Activated naive CD4-positive, alpha-beta T cell treated with Interleukin-2 at 50 U/mL for 16 hours (primary cell): ENCODE data around the gene NELL2.

Source experiments
- DNase-seq: peaks from one replicate; pipeline ENCODE4 v3.0.0-alpha.2; 2020

The NELL2 gene

DNA sequence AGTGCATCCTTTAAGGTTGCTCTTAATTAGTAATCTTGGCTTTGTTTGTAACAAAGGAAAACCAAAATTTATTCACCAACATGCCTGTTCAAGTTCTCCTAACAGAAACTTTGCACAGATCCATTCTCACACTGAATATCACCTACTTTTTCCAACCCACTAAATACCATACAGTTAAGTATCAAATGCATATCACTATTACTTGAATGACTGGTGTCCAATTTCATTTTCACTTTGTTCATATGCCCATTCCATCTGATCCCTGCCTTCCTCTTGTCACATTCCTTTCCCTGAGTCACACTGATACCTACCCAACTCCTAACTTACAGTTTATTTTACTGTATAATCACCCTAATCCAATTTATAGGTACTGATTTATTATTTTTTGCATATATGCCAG lies 286.4 kb downstream of the NELL2 start:
- DNase-seq: no peak

DNA sequence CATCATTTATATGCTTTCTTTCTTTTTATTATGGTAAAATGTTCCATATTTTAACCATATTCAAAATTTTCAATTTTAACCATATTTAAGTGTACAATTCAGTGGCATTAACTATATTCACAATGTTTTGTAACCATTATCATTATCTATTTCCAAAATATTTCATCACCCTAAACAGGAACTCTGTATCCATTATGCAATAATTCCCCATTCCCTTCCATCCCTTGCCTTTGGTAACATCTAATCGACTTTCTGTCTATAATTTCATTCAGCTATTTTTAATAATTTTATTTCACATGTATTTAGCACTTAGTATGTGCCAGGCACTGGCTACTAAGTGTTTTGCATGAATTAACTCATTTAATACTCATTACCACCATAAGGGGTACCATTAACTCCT lies 287.5 kb downstream of the NELL2 start:
- no peak for DNase-seq

DNA sequence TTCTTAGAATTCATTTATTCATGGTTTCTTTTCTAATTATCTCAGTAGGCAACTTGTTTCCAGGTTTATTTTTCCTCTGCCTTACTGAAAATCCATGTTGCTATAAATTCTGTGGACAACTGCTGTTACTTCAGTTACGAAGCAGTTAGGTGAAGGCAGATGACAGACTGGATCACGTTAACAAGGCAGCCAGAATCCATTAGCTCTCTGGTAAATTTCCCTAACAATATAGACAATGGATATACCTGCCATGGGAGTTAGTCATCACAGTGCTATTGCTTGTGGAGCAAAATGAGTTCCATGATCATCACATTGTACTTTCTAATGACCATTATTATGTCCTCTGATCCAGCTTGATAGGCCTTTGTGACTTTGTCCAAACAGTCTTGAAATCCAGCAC lies 291.5 kb downstream of the NELL2 start:
- DNase-seq: no peak

DNA sequence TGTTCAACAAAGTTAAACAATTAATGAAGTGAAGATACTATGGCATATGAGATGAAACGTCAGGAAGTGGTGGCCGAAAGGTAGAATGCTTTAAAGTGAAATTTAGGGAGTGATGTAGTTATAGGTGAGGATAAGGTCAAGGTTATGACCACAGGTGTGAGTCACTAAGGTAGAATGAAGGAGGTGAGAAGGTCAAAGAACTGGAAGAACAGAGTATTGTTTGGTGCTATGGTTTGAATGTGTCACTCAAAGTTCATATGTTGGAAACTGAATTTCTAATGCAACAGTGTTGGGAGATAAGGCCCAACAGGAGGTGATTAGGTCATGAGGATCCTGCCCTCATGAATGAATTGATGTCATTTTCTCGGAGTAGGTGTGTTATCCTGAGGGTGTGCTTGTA lies 293.6 kb downstream of the NELL2 start:
- DNase-seq: no peak

DNA sequence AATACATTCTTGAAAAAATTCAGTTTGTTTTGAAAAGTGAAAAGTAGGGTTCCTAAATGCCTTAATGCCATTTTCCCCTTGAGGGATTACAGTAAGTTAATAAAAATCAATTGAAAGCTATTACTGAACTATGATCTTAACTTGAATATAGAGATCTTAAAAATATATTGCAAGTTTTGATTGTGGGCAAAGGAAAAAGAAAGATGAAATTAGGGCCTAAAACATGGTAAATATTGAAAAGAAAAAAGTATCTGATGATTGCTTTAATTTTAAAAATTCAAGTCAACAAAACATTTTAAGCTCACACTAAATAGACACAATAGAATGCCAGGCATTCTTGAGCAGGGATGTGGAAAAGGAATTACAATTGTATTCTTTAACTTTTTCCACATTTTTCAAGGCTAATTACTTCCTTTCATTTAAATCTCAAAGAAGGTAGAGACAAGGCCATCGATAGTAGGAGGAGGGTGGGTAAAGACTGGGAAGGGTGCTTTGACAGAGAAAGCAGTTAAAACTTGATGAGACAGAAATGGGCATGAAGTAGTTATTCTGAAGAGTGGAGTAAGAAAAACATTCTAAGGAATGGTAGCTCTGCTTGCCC lies 294.4 kb downstream of the NELL2 start:
- no peak for DNase-seq

DNA sequence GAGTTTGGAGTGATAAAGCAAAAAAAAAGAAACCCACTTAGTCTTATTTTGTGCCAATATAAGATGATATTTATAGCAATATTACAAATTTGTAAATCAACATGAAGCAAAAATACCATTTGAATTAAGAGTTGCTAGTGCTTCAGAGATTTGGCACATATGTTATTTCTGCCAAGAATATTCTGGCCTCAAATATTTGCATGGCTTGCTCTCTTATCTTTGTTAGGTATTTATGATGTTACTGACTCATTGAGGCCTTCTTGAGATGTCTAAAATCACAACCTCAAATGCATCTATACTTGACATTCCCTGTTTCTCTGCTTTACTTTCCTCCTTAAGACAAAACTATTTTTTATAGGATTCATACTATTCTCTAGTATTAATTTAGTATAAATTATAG lies 301.5 kb downstream of the NELL2 start:
- no peak for DNase-seq

DNA sequence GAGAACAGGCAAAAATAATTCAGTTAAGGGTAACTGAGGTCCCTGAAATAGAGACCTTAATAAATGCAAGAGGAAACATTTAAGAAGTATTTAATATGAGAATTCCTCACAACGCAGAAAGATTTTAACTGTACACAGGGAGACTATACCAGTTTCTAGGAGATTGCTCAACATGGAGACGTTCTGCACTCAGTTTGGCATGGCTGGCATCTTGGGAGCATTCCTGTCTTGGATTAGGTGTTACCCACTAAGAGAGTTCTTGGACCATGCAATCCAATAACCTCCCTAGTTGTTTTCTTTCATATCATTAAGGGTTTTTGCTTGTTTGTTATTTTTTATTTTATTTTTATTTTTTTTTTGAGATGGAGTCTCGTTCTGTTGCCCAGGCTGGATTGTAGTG lies 302.4 kb downstream of the NELL2 start:
- DNase-seq: no peak

DNA sequence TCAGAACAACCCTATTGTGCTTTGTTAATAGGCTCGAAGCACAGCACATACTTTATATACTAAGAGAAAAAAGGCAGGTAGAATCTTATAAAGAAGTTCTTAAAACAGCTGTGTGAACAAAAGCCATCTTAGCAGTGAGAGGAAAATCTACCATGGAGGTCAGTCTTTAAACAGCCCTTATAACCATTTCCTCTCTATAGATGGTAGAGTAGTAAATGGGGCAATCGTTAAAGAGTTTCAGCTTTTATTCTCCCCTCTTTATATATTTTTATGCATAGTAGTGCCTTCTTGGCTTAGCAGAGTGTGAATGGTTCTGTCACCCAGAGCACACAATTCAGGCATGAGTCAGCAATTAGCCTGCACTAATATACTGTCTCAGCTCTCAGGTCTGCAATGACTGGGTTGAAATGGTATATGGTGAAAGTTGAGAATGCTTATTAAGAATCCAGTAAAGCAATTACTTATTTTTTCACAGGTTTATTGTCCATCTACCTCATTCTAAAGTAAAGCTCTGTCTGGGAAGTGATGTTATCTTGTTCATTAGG lies 305.0 kb downstream of the NELL2 start:
- DNase-seq: no peak

DNA sequence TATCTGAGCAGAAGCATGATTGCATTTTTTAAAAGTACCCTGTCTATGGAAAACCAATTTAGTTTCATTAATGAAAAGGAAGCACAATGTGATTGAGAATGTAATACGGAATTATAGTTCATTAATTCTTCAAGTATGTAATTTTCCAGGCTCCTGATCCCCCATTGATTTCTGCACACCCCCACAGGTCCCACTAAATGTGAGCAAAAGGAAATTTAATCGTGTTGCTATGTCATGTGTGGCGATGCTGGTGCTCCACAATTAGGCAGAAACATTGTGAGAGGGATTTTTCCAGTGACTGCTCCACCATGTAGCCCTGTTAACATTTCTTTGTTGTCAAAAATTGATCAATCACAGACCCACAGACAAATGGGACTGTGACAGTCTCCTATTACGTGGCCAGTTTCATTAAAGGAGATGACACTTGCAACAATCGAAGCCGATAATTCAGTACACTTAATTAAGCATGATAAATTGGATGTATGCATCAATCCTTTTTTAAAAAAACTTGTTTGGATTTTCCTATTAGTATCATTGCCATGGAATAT lies 306.0 kb downstream of the NELL2 start:
- DNase-seq: no peak

DNA sequence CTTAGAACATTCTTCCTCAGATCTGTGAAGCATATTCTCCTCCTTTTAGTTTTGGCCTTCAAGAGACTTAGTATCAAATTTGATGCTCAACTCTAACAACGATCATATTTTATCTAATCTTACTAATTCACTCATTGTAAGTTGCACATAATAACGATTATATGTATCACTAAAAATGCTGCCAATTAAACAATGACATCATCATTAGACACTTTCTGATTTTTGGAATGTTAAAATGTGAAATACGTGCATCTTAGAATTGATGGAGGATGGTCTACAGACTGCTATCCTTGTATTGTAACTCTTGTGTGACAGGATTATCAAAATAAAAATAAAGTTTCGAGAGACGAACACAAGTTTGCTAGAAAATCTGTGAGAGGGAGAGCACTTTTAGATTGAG lies 311.0 kb downstream of the NELL2 start:
- no peak for DNase-seq

DNA sequence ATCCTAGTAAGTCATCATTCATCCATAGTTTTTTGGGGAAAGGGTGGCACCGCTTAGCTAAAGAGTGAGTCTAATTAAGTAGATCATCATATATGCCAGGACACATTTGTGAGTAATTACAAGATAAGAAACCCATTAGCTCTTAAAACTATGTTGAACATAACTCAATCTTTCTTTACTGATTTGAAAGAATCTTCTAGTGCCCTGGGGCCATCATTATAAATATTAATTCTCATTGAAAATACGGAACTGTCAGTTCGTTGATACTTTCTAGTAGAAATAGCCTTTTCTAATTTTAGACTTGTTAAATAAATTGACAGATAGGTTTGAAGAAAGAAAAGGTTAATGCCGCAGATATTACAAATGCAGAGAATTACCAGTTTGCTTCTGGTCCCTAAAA lies 312.6 kb downstream of the NELL2 start:
- DNase-seq: no peak

DNA sequence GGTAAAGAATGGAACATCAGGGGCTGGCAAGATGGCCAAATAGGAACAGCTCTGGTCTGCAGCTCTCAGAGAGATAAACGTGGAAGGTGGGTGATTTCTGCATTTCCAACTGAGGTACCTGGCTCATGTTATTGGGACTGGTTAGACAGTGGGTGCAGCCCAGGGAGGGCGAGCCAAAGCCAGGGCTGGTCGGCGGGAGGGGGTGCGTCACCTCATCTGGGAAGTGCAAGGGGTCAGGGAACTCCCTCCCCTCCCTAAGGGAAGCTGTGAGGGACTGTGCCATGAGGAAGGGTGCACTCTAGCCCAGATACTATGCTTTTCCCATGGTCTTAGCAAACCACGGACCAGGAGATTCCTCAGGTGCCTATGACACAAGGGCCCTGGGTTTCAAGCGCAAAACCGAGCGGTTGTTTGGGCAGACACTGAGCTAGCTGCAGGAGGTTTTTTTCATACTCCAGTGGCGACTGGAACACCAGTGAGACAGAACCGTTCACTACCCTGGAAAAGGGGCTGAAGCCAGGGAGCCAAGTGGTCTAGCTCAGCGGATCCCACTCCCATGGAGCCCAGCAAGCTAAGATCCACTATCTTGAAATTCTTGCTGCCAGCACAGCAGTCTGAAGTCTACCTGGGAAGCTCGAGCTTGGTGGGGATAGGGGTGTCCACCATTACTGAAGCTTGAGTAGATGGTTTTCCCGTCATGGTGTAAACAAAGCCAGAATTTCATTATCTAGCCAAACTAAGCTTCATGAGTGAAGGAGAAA lies 317.6 kb downstream of the NELL2 start:
- no peak for DNase-seq

DNA sequence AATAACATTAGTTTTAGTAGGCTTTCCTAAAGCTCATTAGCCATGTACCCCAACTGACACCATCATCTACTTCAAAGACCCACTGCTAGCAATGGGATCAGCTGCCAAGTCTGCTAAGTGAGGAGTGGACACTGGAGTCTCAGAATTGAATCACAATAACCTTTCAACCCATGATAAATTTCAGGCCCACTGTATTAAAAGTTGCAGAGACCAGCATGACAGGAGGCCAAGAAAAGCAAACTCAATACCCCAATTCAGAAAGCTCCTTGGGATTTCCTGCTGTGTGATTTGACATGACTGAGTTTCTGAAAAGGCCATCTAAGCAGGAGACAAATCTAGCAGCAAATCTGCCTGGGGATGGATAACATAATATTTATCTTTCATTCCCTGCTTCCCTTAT lies 320.7 kb downstream of the NELL2 start:
- no peak for DNase-seq

DNA sequence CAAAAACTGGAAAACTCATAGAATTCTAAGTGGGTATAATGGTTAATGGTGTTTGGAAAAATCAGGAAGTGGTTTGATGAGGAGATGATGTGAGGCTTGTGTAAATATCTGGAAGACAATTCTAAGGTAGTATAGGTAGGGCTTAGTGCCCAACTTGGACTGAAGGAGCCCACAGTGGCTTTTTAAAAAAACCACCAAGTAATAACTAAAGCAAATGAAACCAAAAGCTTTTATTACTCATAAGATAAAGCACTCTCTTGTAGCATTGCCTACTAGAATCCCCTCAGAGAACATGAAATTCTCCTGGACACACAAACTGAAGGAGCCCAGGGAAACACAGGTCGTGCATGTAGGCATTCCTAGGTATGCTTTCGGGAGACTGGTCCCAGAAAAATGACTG lies 324.5 kb downstream of the NELL2 start:
- DNase-seq: no peak

DNA sequence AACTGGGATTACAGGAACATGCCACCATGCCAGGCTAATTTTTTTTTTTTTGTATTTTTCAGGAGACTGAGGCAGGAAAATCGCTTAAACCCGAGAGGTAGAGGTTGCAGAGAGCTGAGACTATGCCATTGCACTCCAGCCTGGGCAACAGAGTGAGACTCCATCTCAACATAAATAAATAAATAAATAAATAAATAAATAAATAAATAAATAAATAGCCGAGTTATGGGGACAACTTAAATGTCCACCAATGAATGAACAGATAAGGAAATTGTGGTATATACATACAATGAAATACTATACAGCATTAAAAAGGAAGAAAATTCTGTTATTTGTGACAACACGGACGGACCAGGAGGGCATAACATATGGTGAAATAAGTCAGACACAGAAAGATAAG lies 325.7 kb downstream of the NELL2 start:
- DNase-seq: no peak

DNA sequence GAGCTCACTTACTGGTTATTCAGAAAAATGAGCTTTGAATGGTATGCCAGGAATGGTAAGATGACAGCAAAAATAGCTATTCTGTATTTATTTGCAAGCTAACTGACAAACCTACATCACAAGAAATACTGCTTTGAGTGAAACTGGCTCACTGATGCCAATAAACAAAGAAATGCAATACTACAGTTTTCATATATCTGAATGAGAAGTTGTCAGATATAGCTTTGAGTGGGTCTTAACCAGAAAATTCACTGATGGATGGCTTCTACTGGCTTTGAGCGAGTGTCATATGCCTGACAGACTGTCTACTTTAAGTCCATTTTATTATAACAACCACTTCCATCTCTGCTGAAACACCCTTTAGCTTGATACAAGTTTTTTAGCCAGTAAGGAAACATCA lies 330.1 kb downstream of the NELL2 start:
- no peak for DNase-seq

DNA sequence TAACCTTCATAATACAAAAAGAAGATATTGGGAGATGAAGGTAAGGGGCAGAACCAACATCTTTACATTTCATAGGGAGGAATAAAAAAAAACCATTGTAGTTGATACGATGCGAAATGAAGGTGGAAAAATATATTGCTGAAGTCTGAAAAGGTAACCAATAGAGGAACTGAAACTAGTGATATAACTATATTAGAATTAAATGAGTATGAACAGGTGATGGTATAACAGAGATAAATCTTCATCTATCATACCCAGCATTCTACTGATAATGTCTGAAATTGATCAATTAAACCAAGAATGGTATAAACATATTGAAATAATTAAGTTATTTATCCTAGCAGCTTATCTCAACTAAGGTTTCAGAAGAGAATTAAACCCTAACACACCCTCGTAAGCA lies 332.1 kb downstream of the NELL2 start:
- no peak for DNase-seq

DNA sequence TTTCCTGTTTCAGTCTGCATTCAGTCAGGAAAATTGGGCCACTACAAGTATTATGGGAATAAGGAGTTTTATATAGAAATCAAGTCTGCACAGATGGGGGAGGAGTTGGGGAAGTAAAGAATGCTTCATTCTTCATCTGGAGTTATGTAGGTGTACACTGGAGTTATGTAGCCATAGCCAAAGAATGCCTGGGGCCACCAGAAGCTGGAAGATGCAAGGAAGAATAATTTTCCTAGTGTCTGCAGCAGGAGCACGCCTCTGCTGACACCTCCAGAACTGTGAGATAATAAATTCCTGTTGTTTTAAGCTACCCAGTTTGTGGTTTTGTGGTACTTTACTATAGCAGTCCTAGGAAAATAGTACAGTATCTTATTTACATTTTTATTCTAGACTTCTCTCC lies 333.4 kb downstream of the NELL2 start:
- no peak for DNase-seq

DNA sequence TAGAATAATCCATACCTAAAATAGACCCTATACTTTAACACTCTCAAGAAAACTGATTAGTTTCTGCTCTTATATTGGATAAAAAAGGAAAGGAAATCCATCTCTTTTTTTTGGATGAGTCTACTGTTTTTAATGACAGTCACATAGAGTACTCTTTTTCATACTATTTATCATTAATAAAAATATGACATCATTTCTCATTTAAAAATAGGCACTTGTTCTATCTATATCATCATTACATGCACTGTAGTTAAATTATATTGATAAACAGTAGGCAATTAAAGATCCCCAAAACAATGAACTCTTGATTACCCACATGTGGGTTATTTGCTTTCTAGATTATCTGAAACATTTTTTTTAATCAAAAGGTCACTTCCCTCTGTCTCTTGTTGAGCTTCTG lies 338.8 kb downstream of the NELL2 start:
- no peak for DNase-seq

DNA sequence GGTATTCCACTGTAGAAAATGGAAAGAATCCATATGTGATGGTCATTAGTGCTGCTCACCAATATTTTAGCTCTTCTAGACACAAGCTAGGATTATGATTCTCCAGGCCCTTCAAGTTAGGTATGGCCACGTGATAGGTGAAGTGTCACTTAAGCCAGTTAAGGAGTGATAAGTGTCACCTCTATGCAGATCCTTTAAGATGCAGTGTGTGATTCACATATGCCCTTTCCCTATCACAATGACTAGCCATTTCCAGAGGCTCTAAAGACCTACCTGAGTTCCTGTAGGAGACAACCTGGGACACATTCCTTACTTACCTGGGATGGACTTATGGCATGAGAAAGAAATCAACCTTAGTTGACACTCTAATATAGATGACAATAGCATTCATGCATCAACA lies 343.2 kb downstream of the NELL2 start:
- no peak for DNase-seq

DNA sequence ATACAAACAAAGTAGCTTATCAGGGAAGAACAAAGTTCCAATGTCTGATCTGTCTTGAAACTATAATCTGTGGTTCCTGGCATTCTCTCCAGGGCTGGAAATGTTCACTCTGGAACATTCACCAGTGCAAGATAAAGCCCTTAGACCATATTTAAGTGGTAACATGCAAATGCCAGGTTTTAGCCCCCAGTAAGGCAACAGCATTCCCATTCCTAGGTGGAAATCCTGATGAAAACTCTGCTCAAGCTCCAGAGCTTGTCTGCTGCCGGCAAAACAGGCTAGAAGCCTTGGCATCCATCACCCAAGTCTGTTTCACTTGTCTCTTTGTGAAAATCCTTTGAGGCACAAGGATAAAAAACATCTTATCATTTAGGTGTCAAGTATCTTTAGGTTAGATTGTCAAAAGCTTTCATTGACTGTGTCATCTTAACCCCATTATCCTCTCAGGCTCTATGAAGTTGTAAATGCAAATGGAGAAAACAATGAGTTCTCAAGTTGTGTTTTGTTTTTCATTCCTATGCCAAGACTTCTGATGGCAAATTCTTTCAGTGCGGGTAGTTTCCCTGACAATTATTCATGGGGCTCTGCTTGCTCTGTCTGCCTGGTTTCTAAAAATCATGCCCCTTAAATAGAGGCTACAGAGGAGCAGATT lies 344.7 kb downstream of the NELL2 start:
- DNase-seq: no peak

DNA sequence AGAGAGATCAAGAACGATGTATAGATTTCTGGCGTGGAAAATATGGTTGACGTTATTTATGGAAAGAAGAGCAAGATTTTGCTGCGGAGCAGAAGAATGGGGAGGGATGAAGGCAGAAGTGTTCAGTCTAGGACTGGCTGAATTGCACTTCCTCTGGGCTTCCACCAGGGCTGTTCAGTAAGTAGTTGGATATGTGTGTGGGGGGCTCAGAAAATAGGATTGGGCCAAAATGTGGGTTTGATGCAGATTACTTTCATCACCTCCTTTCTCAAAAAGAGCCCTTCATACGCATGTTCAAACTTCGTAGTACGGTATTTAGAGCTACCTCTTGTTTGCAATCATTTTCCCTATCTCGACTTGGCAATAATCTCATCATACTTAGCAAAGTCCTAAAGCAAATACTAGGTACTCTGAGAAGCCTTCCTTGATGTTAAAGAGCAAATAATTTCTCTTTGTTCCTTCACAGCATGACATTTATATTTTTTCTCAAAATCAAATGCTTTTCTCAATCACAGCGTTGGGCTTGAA lies 349.4 kb downstream of the NELL2 start:
- no peak for DNase-seq

DNA sequence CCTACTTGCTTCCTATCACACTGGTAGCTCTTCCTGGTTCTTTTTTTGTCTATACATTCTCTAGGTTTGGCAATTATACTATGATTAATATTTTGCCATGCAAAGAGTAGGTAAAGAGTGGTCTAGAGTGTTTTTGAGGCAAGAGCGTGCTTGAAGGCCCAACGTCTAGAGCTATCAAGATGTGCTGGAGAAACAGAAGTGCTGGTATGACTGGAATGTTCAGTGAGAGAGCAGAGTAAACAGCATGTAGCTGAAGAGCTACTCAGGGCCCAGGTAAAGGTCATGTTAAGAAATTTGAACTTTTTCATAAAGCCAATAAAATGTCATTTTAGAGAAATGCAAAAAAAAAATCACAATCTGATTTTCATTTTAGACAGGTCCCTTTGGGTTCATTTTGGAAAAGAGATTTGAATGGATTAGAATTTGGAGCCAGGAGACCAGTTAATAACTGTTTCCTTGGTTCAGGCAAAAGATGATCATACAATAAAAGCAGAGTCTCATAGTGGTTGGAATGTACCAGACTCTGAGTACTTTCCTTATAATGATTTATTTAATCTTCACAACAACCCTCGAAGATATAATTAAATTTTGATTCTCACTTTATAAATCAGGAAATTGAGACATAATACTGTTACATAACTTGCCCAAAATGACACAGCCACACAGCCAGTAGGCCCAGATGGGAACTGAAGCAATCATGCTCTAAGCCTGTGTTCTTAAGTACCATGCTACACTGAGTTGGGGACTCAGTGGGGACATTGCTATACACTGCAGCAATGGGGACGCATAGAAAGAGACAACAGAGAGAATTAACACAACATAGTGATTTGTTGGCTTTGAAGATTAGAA lies 350.1 kb downstream of the NELL2 start:
- DNase-seq: no peak
